Superior temporal gyrus (tissue), 1 donor: Measurements from ENCODE around the gene THBS1.

Experiments
- DNase-seq: peaks from one replicate; pipeline ENCODE4 v3.0.0-alpha.2; 2016; ENCODE audit errors: extremely low spot score

Gene THBS1

GRCh38 chr15:39605146-39605545 is 24.3 kb downstream of the THBS1 start:
- DNase-seq = no peak

DNA sequence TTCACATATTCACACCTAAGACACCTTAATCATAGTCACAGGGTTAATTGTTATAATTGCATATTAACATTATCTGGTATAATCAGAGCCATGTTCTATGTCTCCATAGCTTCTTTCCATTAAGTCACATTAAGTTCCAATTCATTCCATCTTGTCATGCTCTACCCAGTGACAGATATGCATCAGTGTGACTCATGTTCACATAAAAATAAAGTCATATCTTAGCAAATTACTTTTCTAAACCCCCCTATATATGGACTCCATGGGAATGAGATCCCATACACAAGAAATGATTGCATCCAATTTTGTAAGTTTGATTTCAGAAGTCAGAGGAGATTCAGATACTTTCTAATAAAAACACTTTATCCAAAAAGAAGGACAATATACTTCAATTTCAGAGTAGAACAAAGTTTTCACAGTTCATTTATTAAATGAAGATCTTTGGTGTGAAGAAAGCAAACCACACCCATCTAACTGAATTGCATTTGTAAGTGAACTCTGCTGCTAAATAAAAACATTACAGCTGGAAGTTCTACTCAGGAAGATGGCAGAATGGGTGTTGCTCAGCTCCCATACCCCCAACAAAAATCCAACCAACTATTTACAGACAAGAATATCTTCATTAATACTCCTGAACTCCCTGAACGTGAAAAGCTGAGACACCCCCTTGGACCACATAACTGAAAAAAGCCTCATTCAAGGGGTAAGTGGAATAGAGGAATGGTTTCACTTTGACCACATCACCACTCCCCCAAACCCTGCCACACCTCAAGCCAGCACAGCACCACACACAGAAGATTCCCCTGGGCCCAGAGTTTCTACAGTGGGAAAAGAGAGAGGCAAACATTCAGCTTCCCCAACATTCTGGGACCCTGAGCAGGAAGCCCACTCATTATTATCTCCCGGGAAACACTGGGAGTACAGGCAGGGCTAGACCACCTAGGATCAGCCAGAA is 27.6 kb downstream of the THBS1 start:
- no peak for DNase-seq

DNA sequence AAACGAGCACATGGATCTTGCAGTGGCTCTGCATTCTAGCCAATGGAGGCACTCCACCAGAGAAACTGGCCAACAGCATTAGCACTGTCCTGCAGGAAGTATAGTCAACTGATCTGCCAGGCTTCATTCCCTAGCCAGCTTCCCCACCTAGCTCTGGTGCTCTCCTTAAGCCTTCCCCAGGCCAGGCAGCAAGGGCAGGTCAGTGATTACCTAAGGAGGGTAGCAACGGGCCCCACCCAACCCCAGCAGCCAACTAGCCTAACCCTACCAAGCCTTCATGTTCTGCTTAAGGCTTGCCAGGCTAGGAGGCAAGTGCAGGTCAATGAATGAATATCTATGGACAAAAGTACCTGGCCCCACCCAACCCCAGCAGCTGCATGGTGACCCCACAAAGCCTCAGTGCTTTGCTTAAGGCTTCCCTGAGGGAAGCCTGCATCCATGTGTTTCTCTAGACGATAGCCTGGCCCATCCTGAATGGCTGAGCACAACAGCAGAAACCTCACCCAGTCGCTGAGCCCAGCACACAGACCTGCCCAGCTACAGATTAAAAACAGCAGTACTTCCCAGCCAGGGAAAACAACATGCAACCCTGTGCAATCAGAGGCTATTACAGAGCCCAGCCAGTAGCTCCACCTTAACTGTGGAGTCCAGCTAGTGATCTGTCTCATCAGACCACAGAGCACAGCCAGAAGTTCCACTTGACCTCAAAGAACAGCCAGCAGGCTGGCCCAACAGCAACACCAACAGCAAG is 28.5 kb downstream of the THBS1 start:
- DNase-seq = no peak

DNA sequence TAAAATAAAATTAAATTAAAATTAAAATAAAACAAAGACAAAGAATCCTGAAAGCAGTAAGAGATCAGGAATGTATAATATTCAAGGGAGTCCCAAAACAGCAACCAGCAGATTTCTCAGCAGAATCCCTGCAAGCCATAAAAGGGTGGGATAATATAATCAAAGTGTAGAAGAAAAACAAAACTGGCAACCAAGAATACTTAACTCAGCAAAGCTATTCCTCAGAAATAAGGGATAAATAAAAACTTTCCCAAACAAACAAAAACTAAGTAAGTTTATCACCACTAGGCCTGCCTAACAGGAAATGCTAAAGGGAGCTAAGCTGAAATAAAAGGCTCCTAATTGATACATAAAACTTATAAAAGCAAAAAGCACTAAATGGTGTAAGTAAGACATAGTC is 29.8 kb downstream of the THBS1 start:
- no peak for DNase-seq

- DNase-seq = no peak
Measured at GRCh38 chr15:39613271-39613670, 32.4 kb downstream of the THBS1 start.

DNA sequence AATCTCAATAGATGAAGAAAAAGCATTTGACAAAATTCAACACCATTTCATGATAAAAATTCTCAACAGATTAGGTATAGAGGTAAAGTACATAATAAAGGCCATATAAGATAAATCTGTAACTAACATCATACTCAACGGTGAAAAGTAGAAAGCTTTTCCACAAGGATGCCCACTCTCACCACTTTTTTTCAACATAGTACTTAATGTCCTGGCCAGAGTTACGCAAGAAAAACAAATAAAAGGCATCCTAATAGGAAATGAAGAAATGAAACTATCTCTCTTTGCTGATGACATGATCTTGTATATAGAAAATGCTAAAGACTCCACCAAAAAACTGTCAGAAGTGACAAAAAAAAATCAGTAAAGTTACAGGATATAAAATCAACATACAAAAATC is 33.0 kb downstream of the THBS1 start:
- DNase-seq = no peak

GRCh38 chr15:39616731-39617455 is 36.0 kb downstream of the THBS1 start:
- DNase-seq = no peak

DNA sequence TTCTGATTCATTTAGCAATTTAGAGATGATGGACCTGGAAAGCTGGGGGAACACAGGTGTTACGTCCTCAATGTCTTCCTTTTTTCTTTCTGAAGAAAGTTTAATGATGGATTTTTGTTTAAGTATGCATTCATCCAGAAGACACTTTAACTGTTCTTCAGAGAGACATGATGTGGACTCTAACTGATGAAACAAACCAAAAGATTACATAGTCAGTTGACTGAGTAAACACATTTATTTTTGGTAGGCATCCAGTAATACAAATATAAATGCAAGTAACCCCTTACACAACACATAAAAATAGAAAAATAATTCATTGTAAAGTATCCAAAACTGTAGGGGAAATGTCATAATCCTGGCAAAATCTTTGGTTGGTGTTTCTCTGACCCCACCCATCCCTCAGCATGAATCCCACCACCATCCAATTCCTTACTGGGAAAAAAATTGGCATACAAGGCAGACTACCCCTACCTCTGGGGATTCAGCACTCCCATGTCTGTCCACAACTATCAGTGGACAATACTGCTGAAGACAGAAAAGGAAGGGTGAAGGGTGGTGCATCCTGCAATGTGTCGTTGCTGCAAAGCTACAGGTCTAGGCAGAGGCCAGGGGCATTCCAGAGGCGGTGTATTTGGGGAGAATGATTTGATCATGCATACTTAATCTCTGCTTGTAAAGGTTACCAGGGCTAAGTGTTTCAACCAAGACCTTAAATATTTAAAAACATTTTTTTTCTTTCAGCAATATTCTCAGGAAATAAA is 37.4 kb downstream of the THBS1 start:
- DNase-seq = no peak

DNA sequence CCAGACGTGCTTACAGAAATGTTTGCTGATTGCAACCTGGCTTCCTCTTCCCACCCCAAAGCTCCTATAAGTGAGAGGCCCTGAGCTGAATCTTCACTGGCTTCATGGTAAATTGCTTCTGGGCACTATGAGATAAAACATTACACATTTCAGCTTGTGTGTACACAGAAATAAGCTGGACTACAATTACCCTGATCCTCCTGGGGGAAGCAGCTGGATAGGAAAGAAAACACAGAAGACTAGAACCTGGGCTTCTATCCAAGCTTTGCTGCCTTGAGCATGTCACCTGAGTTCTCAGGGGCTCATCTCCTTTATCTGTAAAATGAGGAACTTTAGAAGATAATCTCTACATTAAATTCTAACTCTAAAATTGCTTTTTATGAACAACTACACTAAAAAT is 40.3 kb downstream of the THBS1 start:
- DNase-seq = no peak

- no peak for DNase-seq
Measured at GRCh38 chr15:39621976-39622375, 41.1 kb downstream of the THBS1 start.

- no peak for DNase-seq
Measured at GRCh38 chr15:39622660-39623516, 42.0 kb downstream of the THBS1 start.

DNA sequence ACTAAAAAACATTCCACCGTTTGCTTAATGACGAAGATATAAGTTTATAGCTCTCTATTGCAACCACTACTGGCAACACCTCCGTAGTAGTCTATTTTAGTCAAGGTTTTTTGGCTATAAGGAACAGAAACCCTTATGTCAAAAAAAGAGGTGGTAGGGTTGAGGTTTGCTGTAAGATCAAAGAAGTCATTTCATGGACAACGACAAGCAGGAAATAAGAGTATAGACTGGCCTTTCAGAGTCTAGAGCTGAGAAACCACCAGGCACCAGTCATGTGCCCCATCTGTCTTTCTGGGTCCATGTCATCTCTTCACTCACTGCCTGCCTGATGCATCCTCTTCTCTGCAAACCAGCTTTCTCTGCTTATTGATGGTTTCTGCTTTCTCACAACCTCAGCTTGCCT is 42.7 kb downstream of the THBS1 start:
- DNase-seq = no peak

GRCh38 chr15:39624806-39625205 is 43.9 kb downstream of the THBS1 start:
- DNase-seq = no peak

DNA sequence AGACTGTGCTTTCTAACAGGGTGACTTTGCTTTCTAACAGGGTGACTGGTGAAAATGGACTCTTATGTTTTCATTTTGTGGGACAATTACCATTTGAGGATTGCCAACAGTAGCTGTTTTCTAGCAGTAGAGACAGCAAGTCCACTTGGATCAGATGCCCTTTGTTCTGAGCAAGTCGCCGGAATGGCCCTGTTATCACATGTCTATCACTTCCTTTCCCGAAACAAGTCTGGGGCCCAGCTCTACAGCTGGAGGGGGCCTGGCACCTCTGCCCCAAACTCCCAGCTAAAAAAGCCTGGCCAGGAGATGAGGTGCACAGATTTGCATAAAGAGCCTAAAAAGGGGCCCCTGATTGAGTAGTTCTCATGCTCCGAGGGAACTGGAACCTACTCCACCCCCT is 44.6 kb downstream of the THBS1 start:
- DNase-seq = no peak

DNA sequence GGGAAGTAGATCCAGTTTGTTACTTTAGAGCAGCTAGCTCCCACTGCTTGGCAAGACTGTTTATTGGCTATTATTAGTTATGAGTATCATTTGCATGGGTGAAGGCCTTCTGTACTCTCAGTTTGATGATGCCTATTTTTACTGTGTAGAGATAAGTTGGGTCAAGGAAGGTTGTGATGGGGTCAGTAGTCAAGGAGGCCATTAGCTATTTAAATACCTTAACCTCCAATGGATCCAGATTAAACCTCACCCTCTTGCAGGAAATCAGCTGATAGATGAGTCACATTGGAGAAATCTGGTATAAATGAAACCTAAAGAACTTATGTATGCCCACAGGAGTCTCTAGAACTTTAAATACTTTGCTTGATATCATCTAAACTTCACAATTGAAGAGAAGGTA is 45.0 kb downstream of the THBS1 start:
- no peak for DNase-seq

DNA sequence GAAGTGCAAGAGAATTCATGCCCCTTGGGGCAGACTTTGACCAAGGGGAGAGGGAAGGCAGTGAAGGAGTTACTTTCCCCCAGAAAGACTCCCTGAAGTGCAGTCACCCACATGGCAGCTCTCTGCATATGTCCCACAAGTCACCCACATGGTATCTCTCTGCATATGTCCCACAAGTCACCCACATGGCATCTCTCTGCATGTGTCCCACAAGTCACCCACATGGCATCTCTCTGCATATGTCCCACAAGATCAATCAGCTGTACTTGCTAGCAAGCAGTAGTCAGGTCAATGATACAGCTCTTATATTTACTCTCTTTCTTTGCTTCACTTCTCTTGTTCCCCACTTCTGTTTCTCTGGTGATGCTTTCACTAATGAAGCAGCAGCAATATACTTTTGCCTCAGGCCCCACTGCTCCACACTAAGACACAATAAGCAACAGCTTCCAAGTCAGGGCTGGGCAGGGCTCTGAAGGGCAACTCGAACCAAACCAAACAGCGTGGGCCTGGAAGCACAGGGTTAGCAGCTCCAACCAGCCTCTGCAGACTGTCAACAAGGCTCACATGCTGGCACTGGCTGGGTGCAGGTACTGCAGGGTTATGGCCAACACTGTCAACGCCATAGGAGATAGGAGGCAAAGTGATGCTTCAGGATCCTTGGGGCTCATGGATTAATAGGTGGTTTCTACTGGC is 46.7 kb downstream of the THBS1 start:
- no peak for DNase-seq

DNA sequence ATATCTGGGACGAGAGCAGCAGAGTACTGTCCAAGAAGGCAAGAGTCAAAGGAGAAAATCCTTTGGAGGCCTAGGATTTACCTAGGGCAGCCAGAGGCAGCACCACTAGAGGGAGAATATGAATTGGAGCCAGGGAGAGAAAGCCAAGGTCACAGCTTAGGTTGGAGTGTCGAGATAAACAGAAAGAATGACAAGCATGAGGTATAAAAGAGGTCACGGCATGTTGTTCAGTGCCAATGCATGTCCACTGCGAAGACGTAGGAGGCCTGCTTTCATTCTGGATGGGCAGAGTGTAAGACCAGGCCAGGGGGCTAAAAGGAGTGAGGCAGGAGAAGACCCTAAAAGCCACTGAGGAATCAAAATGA is 47.2 kb downstream of the THBS1 start:
- DNase-seq = no peak

- peak; percentile 36 for DNase-seq
Measured at GRCh38 chr15:39628546-39629257, 47.8 kb downstream of the THBS1 start.

DNA sequence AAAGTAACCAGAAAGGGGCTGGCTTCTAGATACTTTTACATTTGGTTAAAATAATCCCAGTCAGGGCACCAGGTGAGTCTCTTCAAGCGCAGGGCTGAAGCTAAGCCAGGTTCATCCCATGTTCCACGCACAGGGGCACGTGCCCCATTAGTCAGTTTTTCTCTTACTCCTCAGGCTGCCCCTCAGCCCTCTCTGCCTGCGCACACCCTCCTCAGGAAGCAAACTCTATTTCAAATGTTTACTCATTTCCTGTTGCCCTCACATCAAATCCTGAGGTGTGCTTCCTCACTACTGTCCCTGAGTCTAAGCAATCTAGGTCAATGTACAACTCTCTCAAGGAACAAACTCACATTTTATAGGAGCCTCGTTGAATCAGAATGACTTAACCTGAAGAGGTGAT is 48.5 kb downstream of the THBS1 start:
- DNase-seq = no peak
